ENCODE data around the gene CDK5RAP3. TPM values are rescaled to one million over a fixed set of nuclear protein-coding genes. Genes with fewer than 3 reads are reported as not detected.

Gene CDK5RAP3
- total and polyA plus RNA-seq, 2 of the 13 experiments (the other 11 are each of a cell fraction or from before 2014, with no cell fraction given) = 128 to 154 TPM

GRCh38 chr17:48023400-48024148 lies 52.7 kb downstream of the CDK5RAP3 start (continued):
- TF ChIP-seq HMGXB4 (CRISPR knock-in tag; IDR thresholded peaks at IDR 0.05; ENCODE audit: borderline replicate concordance in 1 of 2, low read depth in 1 of 2) (peak in 1 of 2 experiments; percentile 60; a peak in 1 of 4 replicates), ZNF143 (CRISPR knock-in tag; IDR thresholded peaks at IDR 0.05) (no peak), KDM5B (CRISPR knock-in tag; IDR thresholded peaks at IDR 0.05; ENCODE audit: borderline replicate concordance) (peak; percentile 39; the same call in 1 of the 2 replicates), ZNF501 (CRISPR knock-in tag; IDR thresholded peaks at IDR 0.05) (peak; percentile 43), HNRNPLL (IDR thresholded peaks at IDR 0.05; ENCODE audit: low read depth, low read length, poor library complexity, severe bottlenecking) (peak; percentile 81), ZNF724P (CRISPR knock-in tag; IDR thresholded peaks at IDR 0.05; ENCODE audit: borderline replicate concordance) (no peak), DMAP1 (CRISPR knock-in tag; IDR thresholded peaks at IDR 0.05) (no peak)
